ENCODE results near the gene DDX5. TPM values are rescaled to one million over a fixed set of nuclear protein-coding genes. Genes with fewer than 3 reads are reported as not detected.

DDX5 gene
- total and polyA plus RNA-seq, 2 donors (not counting 1 experiment from before 2014, with no cell fraction given), result 1,560 to 2,167 TPM

DNA sequence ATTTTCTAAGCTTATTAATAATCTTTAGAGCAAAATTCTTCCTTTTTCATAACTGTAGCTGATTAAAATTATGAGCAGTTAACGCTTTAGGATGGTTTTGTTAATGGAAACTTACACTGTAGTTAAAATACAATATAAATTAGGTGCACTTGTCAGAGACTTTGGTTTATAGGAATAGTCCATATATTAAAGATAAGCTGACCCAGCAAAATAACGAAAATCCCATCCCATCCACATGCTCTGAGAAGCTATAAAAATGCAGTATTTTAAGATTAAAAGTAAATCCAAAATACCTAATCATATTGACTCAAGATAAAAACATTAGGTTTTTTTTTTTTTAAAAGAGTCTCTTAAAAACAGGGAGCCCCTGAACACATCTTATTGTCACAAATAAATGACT, 38.7 kb upstream of the DDX5 start:
- no peaks in the 10 kb centered on the region for H3K9me3 Mint-ChIP-seq (ENCODE audit: insufficient read depth)
- H3K36me3 ChIP-seq (replicated peaks in 1 of 2; ENCODE audit: control extremely low read depth in 1 of 2, control insufficient read depth in 1 of 2, extremely low read depth in 1 of 2, insufficient read depth in 2 of 2, low read length in 1 of 2), result peaks cover 2 to 50% of the 10 kb centered on the region in 2 experiments
- H3K4me3 Mint-ChIP-seq, result no peak overlapping the region

More for the DNA sequence above, 38.7 kb upstream of the DDX5 start:
- H3K79me2 ChIP-seq (ENCODE audit: control insufficient read depth, insufficient read depth, low read length), result no peaks in the 10 kb centered on the region
- no peak overlapping the region for H3K9ac ChIP-seq (ENCODE audit: low read length)
- ChIA-PET CTCF (interaction anchor here (0.9 to 2.0 kb wide), 2 partner anchors 12 to 125 kb away, joined by 3 to 6 read pairs; no protein-coding TSS in a partner anchor), POLR2A (no interaction called here)
- no peak overlapping the region for H3K27ac ChIP-seq (ENCODE audit: low read length in 2 of 2)
- intact Hi-C loops (cut with micrococcal nuclease), result no loop called here
- Mint-ChIP-seq H3K4me1 (no peaks in the 10 kb centered on the region), H3K27me3 (no peaks in the 10 kb centered on the region), H3K27ac (no peak overlapping the region)
- ATAC-seq (ENCODE audit: low read depth) (no peak), DNase-seq (no peak)
- H4K20me1 ChIP-seq (ENCODE audit: control insufficient read depth, insufficient read depth, low read length, poor library complexity, severe bottlenecking), result no peaks in the 10 kb centered on the region
- WGBS (ENCODE audit: insufficient coverage), result no CpG with 5 or more reads among the region's 2 CpGs
- no peaks in the 10 kb centered on the region for H3K4me1 ChIP-seq (ENCODE audit: control insufficient read depth in 2 of 2, insufficient read depth in 2 of 2, low read length in 2 of 2)
- no peaks in the 10 kb centered on the region for H3K9me3 ChIP-seq (ENCODE audit: control extremely low read depth in 1 of 3, control insufficient read depth in 2 of 3, insufficient read depth in 1 of 3, low read length in 2 of 3)
- no peak for TF ChIP-seq CTCF (IDR thresholded peaks at IDR 0.05)
- no peak for TF ChIP-seq EZH2 (IDR thresholded peaks at IDR 0.05; ENCODE audit: borderline replicate concordance, insufficient read depth, low read depth, low read length, poor library complexity, severe bottlenecking)
- no peak overlapping the region for H3K4me2 ChIP-seq (replicated peaks; ENCODE audit: low read depth, low read length, poor library complexity, severe bottlenecking)
- H3K27me3 ChIP-seq (replicated peaks in 1 of 4; ENCODE audit: control extremely low read depth in 1 of 4, control insufficient read depth in 3 of 4, insufficient read depth in 4 of 4, low read length in 3 of 4), result no peaks in the 10 kb centered on the region
- H3K4me3 ChIP-seq (ENCODE audit: control extremely low read depth in 1 of 5, extremely low read depth in 1 of 5, insufficient read depth in 1 of 5, low read depth in 2 of 5, low read length in 4 of 5), result no peak overlapping the region
- no peak overlapping the region for H2AFZ ChIP-seq (ENCODE audit: insufficient read depth, low read depth, low read length, poor library complexity, severe bottlenecking)
